Progenitor cell of endocrine pancreas (in vitro differentiated cells): ENCODE results near the gene IL1A. TPM values are rescaled to one million over a fixed set of nuclear protein-coding genes. Genes with fewer than 3 reads are reported as not detected.

ENCODE experiments used
- DNase-seq: peaks from one replicate; pipeline ENCODE4 v3.0.0; 2021; ENCODE audit warnings: low spot score; ENCODE audit not compliant: unreplicated experiment
- H3K27ac Mint-ChIP-seq: 2 replicates; pipeline ENCODE4 v1.8.0; 2021; ENCODE audit warnings: mild to moderate bottlenecking, moderate library complexity, mixed read lengths
- H3K27me3 Mint-ChIP-seq: 2 replicates; pipeline ENCODE4 v1.8.0; 2021; ENCODE audit warnings: mixed read lengths
- H3K36me3 Mint-ChIP-seq: 2 replicates; pipeline ENCODE4 v1.8.0; 2022; ENCODE audit warnings: mixed read lengths; ENCODE audit not compliant: insufficient read depth
- H3K4me1 Mint-ChIP-seq: 2 replicates; pipeline ENCODE4 v1.8.0; 2021; ENCODE audit warnings: low read depth, mixed read lengths
- H3K4me3 Mint-ChIP-seq: 2 replicates; pipeline ENCODE4 v1.8.0; 2021; ENCODE audit warnings: low read depth, mild to moderate bottlenecking, moderate library complexity, mixed read lengths
- H3K9me3 Mint-ChIP-seq: 2 replicates; pipeline ENCODE4 v1.8.0; 2021; ENCODE audit warnings: low read depth, mixed read lengths
- total RNA-seq: library from RNA; stranded (reverse); gene quantifications from 2 replicates; pipeline ENCODE4 v1.2.1, GENCODE V29; 2021
- TF ChIP-seq, protein P1 (sequence below): fragments of 200-600 bp; sonication (generic); IDR thresholded peaks from one replicate; pipeline ENCODE4 v1.5.0; 2021; ENCODE audit warnings: antibody characterized with exemption, mild to moderate bottlenecking; ENCODE audit not compliant: unreplicated experiment

The IL1A gene
- total RNA-seq, 1 donor from 2014 or later: 0.12 TPM

DNA sequence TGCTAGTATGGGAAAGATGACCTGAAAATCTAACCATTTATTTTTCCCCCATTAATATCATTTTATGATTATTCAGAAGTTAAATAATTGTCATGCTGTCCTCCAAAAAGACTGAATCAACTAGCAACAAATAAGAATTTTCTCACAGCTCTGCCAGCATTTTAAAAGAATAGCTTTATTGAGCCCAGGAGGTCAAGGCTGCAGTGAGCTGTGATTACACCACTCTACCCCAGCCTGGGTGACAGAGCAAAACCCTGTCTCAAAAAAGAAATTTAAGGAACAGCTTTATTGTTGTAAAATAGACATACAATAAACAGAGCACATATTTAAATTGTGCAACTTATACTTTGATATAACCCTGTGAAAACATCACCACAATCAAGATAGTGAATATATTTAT is 24.8 kb upstream of the IL1A start:
- no peak overlapping the region for H3K27ac Mint-ChIP-seq
- peaks cover 12% of the 10 kb centered on the region for H3K4me1 Mint-ChIP-seq
- no peak overlapping the region for H3K4me3 Mint-ChIP-seq
- H3K27me3 Mint-ChIP-seq: peaks cover 51% of the 10 kb centered on the region
- H3K36me3 Mint-ChIP-seq: peaks cover 4% of the 10 kb centered on the region
- no peak for DNase-seq
- TF ChIP-seq, protein P1, sequence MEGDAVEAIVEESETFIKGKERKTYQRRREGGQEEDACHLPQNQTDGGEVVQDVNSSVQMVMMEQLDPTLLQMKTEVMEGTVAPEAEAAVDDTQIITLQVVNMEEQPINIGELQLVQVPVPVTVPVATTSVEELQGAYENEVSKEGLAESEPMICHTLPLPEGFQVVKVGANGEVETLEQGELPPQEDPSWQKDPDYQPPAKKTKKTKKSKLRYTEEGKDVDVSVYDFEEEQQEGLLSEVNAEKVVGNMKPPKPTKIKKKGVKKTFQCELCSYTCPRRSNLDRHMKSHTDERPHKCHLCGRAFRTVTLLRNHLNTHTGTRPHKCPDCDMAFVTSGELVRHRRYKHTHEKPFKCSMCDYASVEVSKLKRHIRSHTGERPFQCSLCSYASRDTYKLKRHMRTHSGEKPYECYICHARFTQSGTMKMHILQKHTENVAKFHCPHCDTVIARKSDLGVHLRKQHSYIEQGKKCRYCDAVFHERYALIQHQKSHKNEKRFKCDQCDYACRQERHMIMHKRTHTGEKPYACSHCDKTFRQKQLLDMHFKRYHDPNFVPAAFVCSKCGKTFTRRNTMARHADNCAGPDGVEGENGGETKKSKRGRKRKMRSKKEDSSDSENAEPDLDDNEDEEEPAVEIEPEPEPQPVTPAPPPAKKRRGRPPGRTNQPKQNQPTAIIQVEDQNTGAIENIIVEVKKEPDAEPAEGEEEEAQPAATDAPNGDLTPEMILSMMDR: no peak
- peaks cover 10% of the 10 kb centered on the region for H3K9me3 Mint-ChIP-seq

GRCh38 chr2:112807233-112807807 is 23.0 kb upstream of the IL1A start:
- H3K27me3 Mint-ChIP-seq: peaks cover 33% of the 10 kb centered on the region
- H3K4me3 Mint-ChIP-seq: no peak overlapping the region
- no peak for DNase-seq
- TF ChIP-seq, protein P1: no peak
- peaks cover 10% of the 10 kb centered on the region for H3K9me3 Mint-ChIP-seq
- peaks cover 9% of the 10 kb centered on the region for H3K4me1 Mint-ChIP-seq
- H3K27ac Mint-ChIP-seq: no peak overlapping the region
- peaks cover 4% of the 10 kb centered on the region for H3K36me3 Mint-ChIP-seq

DNA sequence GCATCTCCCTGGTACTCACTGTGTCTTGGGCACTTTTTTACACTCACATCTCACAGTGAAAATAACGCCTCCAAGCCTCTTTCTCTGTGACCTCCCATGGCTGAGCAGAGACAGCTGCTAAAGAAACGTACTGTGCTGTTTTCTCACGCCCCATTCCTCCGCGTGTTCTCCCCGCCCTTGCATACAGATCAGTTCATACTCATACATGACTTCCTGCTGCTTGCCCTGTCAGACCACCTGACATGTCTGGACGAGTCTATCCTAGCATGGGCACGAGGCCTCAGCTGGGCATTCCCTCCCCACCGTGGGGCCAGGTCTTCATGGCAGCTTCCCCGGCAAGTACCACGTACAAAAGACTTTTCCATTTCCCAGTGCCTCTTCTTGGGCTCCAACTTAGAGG is 21.2 kb upstream of the IL1A start:
- Mint-ChIP-seq H3K4me3 (no peak overlapping the region), H3K36me3 (peaks cover 4% of the 10 kb centered on the region), H3K9me3 (peaks cover 10% of the 10 kb centered on the region), H3K27me3 (peaks cover 20% of the 10 kb centered on the region), H3K4me1 (peaks cover 9% of the 10 kb centered on the region), H3K27ac (no peak overlapping the region)
- TF ChIP-seq, protein P1: no peak
- no peak for DNase-seq

DNA sequence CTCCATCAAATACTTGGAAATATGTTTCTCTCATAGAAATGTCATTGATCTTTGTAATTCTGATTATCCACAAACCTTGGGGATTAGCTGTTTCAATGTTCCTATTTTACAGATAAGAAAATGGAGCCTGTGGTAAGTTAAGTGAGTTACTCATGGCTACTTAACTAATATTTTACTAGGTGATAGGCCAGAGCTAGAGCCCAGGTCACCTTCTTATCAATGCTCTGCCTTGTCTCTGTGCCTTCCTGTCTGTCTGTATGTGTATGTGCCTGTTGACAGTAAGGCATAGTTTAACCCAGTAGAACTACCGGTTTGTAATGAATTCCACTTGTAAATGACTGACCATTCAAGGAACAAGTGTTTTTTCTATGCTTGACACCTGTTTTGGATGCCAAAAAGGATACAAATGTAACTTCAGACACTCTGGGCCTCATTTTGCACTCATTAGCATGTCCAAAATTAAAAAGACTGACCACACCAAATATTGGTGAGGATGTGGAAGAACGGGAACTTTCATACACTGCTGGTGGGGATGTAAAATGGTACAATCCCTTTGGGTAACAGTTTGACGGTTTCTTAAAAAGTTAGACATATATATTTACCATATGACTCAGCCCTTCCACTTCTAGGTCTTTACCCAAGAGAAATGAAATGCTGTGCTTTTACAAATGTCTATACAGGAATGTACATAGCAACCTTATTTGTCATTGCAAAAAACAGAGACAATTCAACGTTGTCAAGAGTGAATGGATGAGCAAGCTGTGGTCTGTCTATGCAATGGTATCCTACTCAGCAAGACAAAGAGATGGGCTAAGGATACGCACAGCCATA is 19.6 kb upstream of the IL1A start:
- no peak overlapping the region for H3K27ac Mint-ChIP-seq
- TF ChIP-seq, protein P1: no peak
- peaks cover 10% of the 10 kb centered on the region for H3K9me3 Mint-ChIP-seq
- peaks cover 6% of the 10 kb centered on the region for H3K4me1 Mint-ChIP-seq
- H3K27me3 Mint-ChIP-seq: peaks cover 15% of the 10 kb centered on the region
- DNase-seq: no peak
- no peak overlapping the region for H3K4me3 Mint-ChIP-seq
- H3K36me3 Mint-ChIP-seq: peaks cover 4% of the 10 kb centered on the region

DNA sequence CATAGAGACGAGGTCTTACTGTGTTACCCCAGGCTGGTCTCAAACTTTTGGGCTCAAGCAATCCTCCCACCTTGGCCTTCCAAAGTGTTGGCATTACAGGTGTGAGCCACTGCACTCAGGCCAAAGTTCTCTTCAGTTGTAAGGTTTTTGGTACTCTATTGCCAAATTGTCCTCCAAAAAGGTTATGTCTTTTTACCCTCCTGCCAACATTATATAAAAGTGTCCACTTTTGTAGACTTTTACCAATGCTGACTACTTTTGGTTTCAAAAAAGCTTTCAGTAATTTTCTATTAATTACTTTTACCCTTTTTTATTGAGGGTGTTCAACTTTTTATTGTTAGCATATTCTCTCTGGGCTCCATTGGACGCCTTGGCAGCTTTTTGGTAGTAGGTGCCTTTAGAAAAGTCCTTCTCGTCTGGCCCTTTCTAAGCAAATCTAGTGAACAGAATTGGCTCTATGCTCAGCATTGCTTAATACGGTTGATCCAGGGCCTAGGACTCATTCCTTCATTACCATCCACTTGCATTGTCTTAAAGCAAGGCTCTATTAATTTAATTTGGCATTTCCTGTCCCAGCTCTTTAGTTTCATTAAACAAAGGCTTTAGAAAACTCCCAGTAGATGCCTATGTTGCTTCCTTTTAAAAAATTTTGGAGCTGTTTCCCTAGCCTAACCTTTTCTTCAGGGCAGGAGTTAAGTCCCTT is 16.7 kb upstream of the IL1A start:
- no peaks in the 10 kb centered on the region for H3K36me3 Mint-ChIP-seq

More for the DNA sequence above, 16.7 kb upstream of the IL1A start:
- Mint-ChIP-seq H3K27me3 (peaks cover 17% of the 10 kb centered on the region), H3K27ac (no peak overlapping the region), H3K4me1 (peaks cover 6% of the 10 kb centered on the region), H3K9me3 (peaks cover 4% of the 10 kb centered on the region), H3K4me3 (no peak overlapping the region)
- no peak for DNase-seq
- TF ChIP-seq, protein P1: no peak
